Nephron (organoid): ENCODE measurements around the gene MAP4K2.

Experiments
- H3K27ac Mint-ChIP-seq, 3 experiments: 2 replicates each; pipeline ENCODE4 v1.8.0; 2020; ENCODE audit warnings: mixed read lengths in 3 of 3, mild to moderate bottlenecking in 2 of 3, moderate library complexity in 1 of 3
- H3K27me3 Mint-ChIP-seq: 2 replicates; pipeline ENCODE4 v1.8.0; 2021; ENCODE audit warnings: low read depth, mild to moderate bottlenecking, moderate library complexity, mixed read lengths
- H3K36me3 Mint-ChIP-seq: 2 replicates; pipeline ENCODE4 v1.8.0; 2020; ENCODE audit warnings: low read depth, mixed read lengths
- H3K4me1 Mint-ChIP-seq: 2 replicates; pipeline ENCODE4 v1.8.0; 2020; ENCODE audit warnings: mixed read lengths
- H3K4me3 Mint-ChIP-seq, 3 experiments: 2 replicates each; pipeline ENCODE4 v1.8.0; 2020; ENCODE audit warnings: mild to moderate bottlenecking in 3 of 3, mixed read lengths in 3 of 3, moderate library complexity in 2 of 3
- H3K9me3 Mint-ChIP-seq: 2 replicates; pipeline ENCODE4 v1.8.0; 2020; ENCODE audit warnings: mixed read lengths
- TF ChIP-seq, protein P1 (sequence below), 3 experiments: fragments of 200-600 bp; sonication (generic); IDR thresholded peaks; one replicate each; pipeline ENCODE4 v1.5.0; 2021; ENCODE audit warnings: antibody characterized with exemption in 3 of 3; ENCODE audit not compliant: unreplicated experiment in 3 of 3

Gene MAP4K2

DNA sequence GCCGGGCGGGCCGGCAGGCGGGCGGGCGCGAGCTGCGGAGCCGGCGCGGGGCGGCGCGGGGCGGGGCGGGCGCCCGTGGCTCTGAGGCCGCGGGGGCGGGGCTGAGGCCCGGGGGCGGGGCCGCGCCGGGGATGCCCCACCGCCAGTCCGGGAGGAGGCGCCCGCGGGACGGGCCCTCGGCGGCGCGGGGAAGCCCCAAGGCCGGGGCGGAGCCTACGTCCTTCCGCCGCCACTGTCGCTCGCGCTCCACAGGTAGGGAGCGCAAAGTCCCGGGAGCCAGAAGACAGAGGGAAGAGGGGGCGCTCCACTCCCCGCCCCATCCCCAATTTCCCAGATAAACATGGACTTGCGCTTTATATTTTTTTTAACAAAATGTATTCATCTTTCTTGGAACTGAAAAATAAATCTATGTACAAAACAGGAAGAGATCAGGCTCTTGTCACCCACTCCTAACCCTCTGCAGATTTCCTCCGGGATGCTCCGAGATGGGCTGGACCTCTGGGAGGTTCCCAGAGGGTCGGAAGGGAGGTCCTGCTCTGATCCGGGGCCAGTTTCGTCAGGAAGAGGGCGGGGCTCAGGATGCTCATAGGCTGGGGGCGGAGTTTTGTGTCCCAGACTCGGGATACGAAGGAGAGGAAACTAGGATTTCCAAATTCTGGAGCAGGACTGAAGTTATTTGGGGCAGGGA lies at the start of gene MAP4K2:
TSS of gene MAP4K2 (minus strand) at position 57 of the 688 bp plus-strand sequence. CDS start 65 bp downstream, outside the sequence.
- TF ChIP-seq, protein P1, sequence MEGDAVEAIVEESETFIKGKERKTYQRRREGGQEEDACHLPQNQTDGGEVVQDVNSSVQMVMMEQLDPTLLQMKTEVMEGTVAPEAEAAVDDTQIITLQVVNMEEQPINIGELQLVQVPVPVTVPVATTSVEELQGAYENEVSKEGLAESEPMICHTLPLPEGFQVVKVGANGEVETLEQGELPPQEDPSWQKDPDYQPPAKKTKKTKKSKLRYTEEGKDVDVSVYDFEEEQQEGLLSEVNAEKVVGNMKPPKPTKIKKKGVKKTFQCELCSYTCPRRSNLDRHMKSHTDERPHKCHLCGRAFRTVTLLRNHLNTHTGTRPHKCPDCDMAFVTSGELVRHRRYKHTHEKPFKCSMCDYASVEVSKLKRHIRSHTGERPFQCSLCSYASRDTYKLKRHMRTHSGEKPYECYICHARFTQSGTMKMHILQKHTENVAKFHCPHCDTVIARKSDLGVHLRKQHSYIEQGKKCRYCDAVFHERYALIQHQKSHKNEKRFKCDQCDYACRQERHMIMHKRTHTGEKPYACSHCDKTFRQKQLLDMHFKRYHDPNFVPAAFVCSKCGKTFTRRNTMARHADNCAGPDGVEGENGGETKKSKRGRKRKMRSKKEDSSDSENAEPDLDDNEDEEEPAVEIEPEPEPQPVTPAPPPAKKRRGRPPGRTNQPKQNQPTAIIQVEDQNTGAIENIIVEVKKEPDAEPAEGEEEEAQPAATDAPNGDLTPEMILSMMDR (IDR thresholded peaks at IDR 0.05; ENCODE audit: unreplicated experiment in 3 of 3), result peak in 2 of 3 experiments; percentile 14 to 31
- peak within 1 kb of the TSS; percentile 70 to 87 (median 79) for H3K27ac Mint-ChIP-seq
- peak within 1 kb of the TSS; percentile 79 to 86 (median 84) for H3K4me3 Mint-ChIP-seq
- H3K9me3 Mint-ChIP-seq, result no peaks in the 10 kb centered on the region
- peaks cover 26% of the 10 kb centered on the region for H3K36me3 Mint-ChIP-seq
- H3K27me3 Mint-ChIP-seq, result no peaks in the 10 kb centered on the region
- peaks cover 17% of the 10 kb centered on the region for H3K4me1 Mint-ChIP-seq

DNA sequence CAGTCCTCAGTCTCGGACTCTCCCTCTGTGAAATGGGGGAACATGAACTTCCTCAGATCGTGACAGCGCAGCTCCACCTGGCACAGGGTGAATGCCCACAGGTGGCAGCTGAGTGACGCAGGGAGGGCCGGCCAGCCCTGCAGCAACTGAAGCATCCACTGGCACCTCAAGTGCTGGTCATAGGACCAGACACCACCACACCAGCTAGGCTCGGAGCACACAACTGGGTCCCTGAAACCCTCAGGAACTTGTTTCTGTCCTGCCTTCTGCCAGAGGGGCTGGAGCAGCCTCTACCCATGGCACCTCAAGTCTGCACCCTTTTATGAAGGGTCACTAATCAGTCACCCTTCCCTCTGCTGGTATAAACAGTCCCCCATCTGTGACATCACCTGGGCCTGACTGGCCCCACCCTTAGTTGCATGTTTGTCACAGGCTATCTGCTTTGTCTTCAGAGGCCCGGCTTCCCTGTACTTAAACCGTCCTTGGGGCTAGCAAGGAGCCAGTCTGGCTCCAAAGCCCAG lies 48.9 kb upstream of the MAP4K2 start:
- peaks cover 12% of the 10 kb centered on the region for H3K36me3 Mint-ChIP-seq
- no peaks in the 10 kb centered on the region for H3K27me3 Mint-ChIP-seq
- TF ChIP-seq, protein P1 (IDR thresholded peaks at IDR 0.05; ENCODE audit: unreplicated experiment in 3 of 3), result no peak
- peaks cover 13% of the 10 kb centered on the region for H3K4me1 Mint-ChIP-seq
- H3K4me3 Mint-ChIP-seq, result no peak overlapping the region
- no peaks in the 10 kb centered on the region for H3K9me3 Mint-ChIP-seq
- peak overlapping the region in 1 of 3 experiments; percentile 51 for H3K27ac Mint-ChIP-seq

DNA sequence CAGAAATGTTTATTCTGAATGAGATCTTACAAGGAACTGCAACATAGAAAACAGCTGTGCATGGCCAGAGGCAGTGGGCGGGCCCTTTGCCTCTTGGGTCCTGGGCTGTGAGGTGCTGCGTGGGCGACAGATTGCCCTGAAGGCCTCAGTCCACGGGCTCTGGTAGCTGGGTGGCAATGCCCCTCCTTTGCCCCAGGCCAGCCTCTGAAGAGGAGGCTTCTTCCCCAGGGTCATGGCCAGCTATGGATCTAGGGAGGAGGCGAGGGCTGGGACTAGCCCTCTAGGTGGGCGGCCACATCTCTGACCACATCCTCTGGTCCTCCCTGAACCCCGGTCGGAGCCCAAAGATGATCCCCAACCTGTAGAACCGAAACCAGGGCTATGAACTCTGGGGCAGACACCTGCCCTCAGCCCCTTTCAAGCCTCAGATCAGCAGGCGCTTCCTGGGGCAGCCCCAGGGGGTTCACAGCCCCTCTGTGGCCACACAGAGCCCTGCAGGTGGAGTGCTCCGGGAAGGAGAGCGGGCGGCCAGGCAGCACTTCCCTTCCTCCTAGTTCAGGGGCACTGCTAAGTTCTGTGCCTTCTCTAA lies 48.1 kb upstream of the MAP4K2 start:
- Mint-ChIP-seq H3K9me3 (no peaks in the 10 kb centered on the region), H3K4me3 (no peak overlapping the region)

DNA sequence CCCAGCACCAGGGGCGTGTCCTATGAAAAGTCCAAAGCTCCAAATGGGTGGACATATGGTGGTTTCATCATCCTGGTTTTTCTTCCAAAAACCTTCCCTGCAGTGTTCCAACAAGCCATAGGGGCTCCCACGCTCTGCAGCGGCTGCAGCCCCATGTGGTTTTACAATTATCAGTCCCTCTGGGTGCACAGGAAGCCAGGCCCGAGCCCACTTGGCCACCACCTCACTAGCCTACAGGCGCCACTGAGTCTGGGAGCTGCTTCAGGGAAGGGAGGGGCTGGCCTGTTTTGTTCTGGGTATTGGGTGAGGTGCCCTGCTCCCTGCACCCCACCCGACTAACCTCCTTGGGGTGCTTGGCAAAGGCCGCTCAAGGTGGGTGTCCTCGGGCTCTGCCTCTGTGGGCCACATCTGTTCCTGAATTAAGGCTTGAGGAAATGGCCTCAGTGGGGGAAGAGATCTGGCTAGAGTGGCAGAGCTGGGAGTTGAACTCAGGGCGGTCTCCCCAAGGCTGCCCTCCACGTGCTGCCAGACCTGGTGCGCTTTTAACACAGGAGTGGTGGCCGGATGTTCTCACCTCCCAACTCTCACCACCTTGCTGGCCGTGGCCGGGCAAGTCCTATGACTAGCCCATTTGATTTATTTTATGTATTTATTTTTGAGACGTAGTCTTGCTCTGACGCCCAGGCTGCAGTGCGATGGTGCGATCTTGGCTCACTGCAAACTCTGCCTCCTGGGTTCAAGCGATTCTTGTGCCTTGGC lies 46.8 kb upstream of the MAP4K2 start:
- TF ChIP-seq, protein P1 (IDR thresholded peaks at IDR 0.05; ENCODE audit: unreplicated experiment in 3 of 3), result no peak
- H3K27ac Mint-ChIP-seq, result no peak overlapping the region
- H3K27me3 Mint-ChIP-seq, result peaks cover 8% of the 10 kb centered on the region
- H3K4me3 Mint-ChIP-seq, result no peak overlapping the region
- peaks cover 4% of the 10 kb centered on the region for H3K4me1 Mint-ChIP-seq
- H3K36me3 Mint-ChIP-seq, result peaks cover 3% of the 10 kb centered on the region
- H3K9me3 Mint-ChIP-seq, result no peaks in the 10 kb centered on the region

More for the DNA sequence above, 48.1 kb upstream of the MAP4K2 start:
- Mint-ChIP-seq H3K27ac (peak overlapping the region in 1 of 3 experiments; percentile 51), H3K27me3 (peaks cover 1% of the 10 kb centered on the region), H3K36me3 (peaks cover 12% of the 10 kb centered on the region), H3K4me1 (peaks cover 13% of the 10 kb centered on the region)
- TF ChIP-seq, protein P1 (IDR thresholded peaks at IDR 0.05; ENCODE audit: unreplicated experiment in 3 of 3), result no peak

DNA sequence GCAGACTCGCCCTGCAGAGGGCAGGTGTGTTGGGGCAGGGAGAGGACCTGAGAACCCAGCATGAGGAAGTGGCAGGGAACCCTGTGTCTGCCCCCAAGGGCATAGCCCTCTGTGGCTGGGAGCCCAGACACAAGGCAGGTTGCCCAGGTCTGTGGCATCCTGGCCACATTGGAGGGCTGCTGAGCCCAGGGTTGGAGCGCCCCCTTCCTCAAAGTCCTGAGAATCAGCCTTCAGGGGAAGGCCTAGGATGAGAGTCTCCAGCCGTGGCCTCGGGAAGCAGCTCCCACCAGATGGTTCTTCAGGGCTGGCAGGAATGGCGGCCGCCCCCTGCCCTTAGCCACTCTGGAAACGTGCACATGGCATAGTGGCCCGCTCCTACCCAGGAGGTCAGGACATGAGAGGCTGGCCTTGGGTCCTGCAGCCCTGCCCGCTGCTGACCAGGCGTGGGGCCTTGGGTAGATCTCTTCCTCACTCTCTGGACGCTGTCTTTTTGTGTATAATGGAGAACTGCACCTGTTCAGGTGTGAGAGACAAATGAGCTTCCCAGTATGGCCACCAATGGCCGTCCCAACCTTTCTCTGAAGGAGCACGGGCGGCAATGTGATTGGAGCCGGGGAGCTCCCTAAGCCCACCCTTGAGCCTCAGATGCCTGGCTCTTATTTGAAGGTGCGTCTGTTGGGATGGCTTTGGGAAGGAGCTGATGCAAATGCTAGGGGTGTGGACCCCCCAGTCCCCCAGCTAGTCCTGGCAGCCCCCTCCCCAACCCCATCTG lies 46.0 kb upstream of the MAP4K2 start:
- no peak overlapping the region for H3K4me3 Mint-ChIP-seq
- H3K27ac Mint-ChIP-seq, result no peak overlapping the region
- no peaks in the 10 kb centered on the region for H3K36me3 Mint-ChIP-seq
- H3K4me1 Mint-ChIP-seq, result peaks cover 5% of the 10 kb centered on the region
- no peaks in the 10 kb centered on the region for H3K9me3 Mint-ChIP-seq
- H3K27me3 Mint-ChIP-seq, result peaks cover 10% of the 10 kb centered on the region
- TF ChIP-seq, protein P1 (IDR thresholded peaks at IDR 0.05; ENCODE audit: unreplicated experiment in 3 of 3), result peak in 1 of 3 experiments; percentile 8
